GM12878 (cell line): ENCODE results near the gene RRP1B. TPM values are rescaled to one million over a fixed set of nuclear protein-coding genes. Genes with fewer than 3 reads are reported as not detected.

Experiments used
- ATAC-seq: fragments of 200-7000 bp; cut with Tn5 transposase; 3 replicates; pipeline ENCODE4 v1.9.1; 2020; ENCODE audit warnings: mild to moderate bottlenecking, moderate library complexity
- BruUV-seq: library from RNA; stranded (reverse); fragments of 400-500 nt; replicated peaks from 2 replicates; lab custom pipeline; 2021; lab: Mats Ljungman, UMichigan
- CTCF ChIA-PET: fragments of 300-600 bp; sonication (Branson Sonifier 250); formaldehyde crosslinking; extraction: SDS; loops from one replicate; lab custom pipeline; 2021; ENCODE audit warnings: inconsistent platforms; lab: Yijun Ruan, JAX
- POLR2A ChIA-PET: fragments of 350-600 bp; formaldehyde crosslinking; extraction: SDS; loops from one replicate; lab custom pipeline; 2021; ENCODE audit warnings: inconsistent platforms; lab: Charles Lee
- RAD21 ChIA-PET: fragments of 300-600 bp; sonication (Branson Sonifier 250); formaldehyde crosslinking; loops from one replicate; lab custom pipeline; 2023; ENCODE audit warnings: antibody characterized with exemption; ENCODE audit not compliant: unreplicated experiment; lab: Charles Lee
- SMC1A ChIA-PET: fragments of 300-600 bp; sonication (Branson Sonifier 250); formaldehyde crosslinking; loops from one replicate; lab custom pipeline; 2023; ENCODE audit not compliant: unreplicated experiment, uncharacterized antibody; lab: Charles Lee
- DNase-seq: peaks from one replicate; pipeline ENCODE4 v3.0.0-alpha.2; 2011; ENCODE audit warnings: low read depth, low spot score
- FAIRE-seq: peaks from 3 replicates; lab custom pipeline; 2011; peaks lifted over from hg19 to GRCh38; lab: Jason Lieb, UNC
- H2AFZ ChIP-seq: 2 replicates; pipeline ENCODE4 v1.6.0; 2011; ENCODE audit warnings: low read depth, low read length, control low read depth; ENCODE audit not compliant: control insufficient read depth
- H3K27ac ChIP-seq: 2 replicates; pipeline ENCODE4 v1.5.1; 2011; ENCODE audit warnings: control low read depth; ENCODE audit not compliant: control insufficient read depth, insufficient read depth
- H3K27me3 ChIP-seq, 2 experiments: replicated peaks in 1 of 2; 2 replicates each; pipeline versions ENCODE4 v1.6.0 to v1.6.1; 2011; ENCODE audit warnings: low read length in 1 of 2; ENCODE audit not compliant: control insufficient read depth in 2 of 2, insufficient read depth in 2 of 2
- H3K36me3 ChIP-seq, 2 experiments: 2 replicates each; pipeline ENCODE4 v1.5.1; 2011; ENCODE audit warnings: low read length in 1 of 2; ENCODE audit not compliant: control insufficient read depth in 2 of 2, insufficient read depth in 2 of 2
- H3K4me1 ChIP-seq: 2 replicates; pipeline ENCODE4 v1.6.1; 2011; ENCODE audit warnings: mild to moderate bottlenecking, low read length, moderate library complexity, mixed read lengths; ENCODE audit not compliant: control insufficient read depth, insufficient read depth
- H3K4me2 ChIP-seq: 2 replicates; pipeline ENCODE4 v1.6.0; 2011; ENCODE audit warnings: control low read depth; ENCODE audit not compliant: control insufficient read depth, insufficient read depth
- H3K4me3 ChIP-seq: fragments of 200-600 bp; sonication (generic); 2 replicates; pipeline ENCODE4 v1.5.1; 2016
- H3K79me2 ChIP-seq: 2 replicates; pipeline ENCODE4 v1.6.0; 2011; ENCODE audit warnings: low read length; ENCODE audit not compliant: control insufficient read depth, insufficient read depth
- H3K9ac ChIP-seq: 2 replicates; pipeline ENCODE4 v1.8.0; 2011; ENCODE audit warnings: low read length, control low read depth, mixed read lengths; ENCODE audit not compliant: control insufficient read depth, insufficient read depth
- H3K9me3 ChIP-seq: replicated peaks from 3 replicates; pipeline ENCODE4 v1.5.1; 2011; ENCODE audit warnings: mild to moderate bottlenecking, low read length; ENCODE audit not compliant: control insufficient read depth, insufficient read depth
- H4K20me1 ChIP-seq: 2 replicates; pipeline ENCODE4 v1.6.0; 2011; ENCODE audit not compliant: control insufficient read depth, insufficient read depth
- BCL11A ChIP-seq: IDR thresholded peaks from 2 replicates; pipeline ENCODE4 v1.6.1; 2011; ENCODE audit warnings: low read depth, low read length
- BCL3 ChIP-seq: IDR thresholded peaks from 2 replicates; pipeline ENCODE4 v1.6.1; 2011; ENCODE audit warnings: borderline replicate concordance, low read depth, mild to moderate bottlenecking, moderate library complexity, low read length; ENCODE audit not compliant: insufficient read depth, poor library complexity, severe bottlenecking
- IKZF1 ChIP-seq: fragments of 450-650 bp; conservative IDR thresholded peaks from 2 replicates; pipeline ENCODE4 v1.6.1; 2017; ENCODE audit warnings: antibody characterized with exemption, mild to moderate bottlenecking
- IKZF2 ChIP-seq, 2 experiments: fragments of 450-650 bp; IDR thresholded peaks; 2 replicates each; pipeline ENCODE4 v1.6.1; 2017; ENCODE audit warnings: mild to moderate bottlenecking in 2 of 2, moderate library complexity in 2 of 2
- MLLT1 ChIP-seq: fragments of 450-650 bp; IDR thresholded peaks from 2 replicates; pipeline ENCODE4 v1.6.1; 2016; ENCODE audit warnings: mild to moderate bottlenecking
- PRDM15 ChIP-seq: fragments of 450-650 bp; formaldehyde crosslinking; IDR thresholded peaks from 2 replicates; pipeline ENCODE4 v1.4.0; 2020; ENCODE audit warnings: mild to moderate bottlenecking, moderate library complexity
- SMAD1 ChIP-seq: fragments of 450-650 bp; IDR thresholded peaks from 2 replicates; pipeline ENCODE4 v1.6.1; 2018; ENCODE audit warnings: mild to moderate bottlenecking, low read depth; ENCODE audit not compliant: partially characterized antibody
- SMAD5 ChIP-seq: IDR thresholded peaks from 2 replicates; pipeline ENCODE4 v1.6.1; 2016; ENCODE audit warnings: antibody characterized with exemption, low read depth
- STAT1 ChIP-seq: fragments of 450-650 bp; conservative IDR thresholded peaks from 2 replicates; pipeline ENCODE4 v1.6.1; 2014; ENCODE audit warnings: antibody characterized with exemption, mild to moderate bottlenecking
- USF1 ChIP-seq: IDR thresholded peaks from 2 replicates; pipeline ENCODE4 v1.6.1; 2011; ENCODE audit warnings: borderline replicate concordance, low read depth, mild to moderate bottlenecking, moderate library complexity, mixed read lengths, low read length; ENCODE audit not compliant: insufficient read depth; ENCODE audit errors: extremely low read length
- ZNF384 ChIP-seq: IDR thresholded peaks from 2 replicates; pipeline ENCODE4 v1.6.1; 2012; ENCODE audit warnings: low read depth, mild to moderate bottlenecking, low read length, improper control_type of control experiment, borderline replicate concordance
- WGBS: methylation state at CpG from one replicate; pipeline ENCODE4 v1.1.6; 2016; ENCODE audit warnings: low lambda C conversion rate; ENCODE audit not compliant: insufficient replicate concordance, insufficient coverage; ENCODE audit errors: missing lambda C conversion rate; 5-methylcytosine and 5-hydroxymethylcytosine counted together
- in situ Hi-C: fragments of 300-500 bp; cut with MboI; formaldehyde crosslinking; loops from 9 replicates; pipeline ENCODE4 v1.14.3; 2018; ENCODE audit warnings: mixed read lengths
- intact Hi-C: fragments of 100-400 bp; cut with micrococcal nuclease; formaldehyde crosslinking; loops from one replicate; pipeline ENCODE4 v1.14.2; 2022; ENCODE audit not compliant: unreplicated experiment
- polyA plus RNA-seq, 11 experiments: library from polyadenylated mRNA; depleted of rRNA in 4 of 11; unstranded in 6 of 11; stranded (reverse) in 5 of 11; fragments of >200 nt; fragmentation: Nextera tagmentation in 4 of 11; fragmentation: Illumina TruSeq in 1 of 11; extraction: Ambion mirVana in 4 of 11; extraction: Trizol in 1 of 11; gene quantifications; 1 replicate in 1 of 11; 2 replicates in 10 of 11; pipeline versions ENCODE4 v1.2.1 to v1.2.3, GENCODE V29; 2011 to 2016; ENCODE audit warnings: inconsistent platforms in 2 of 11, missing spikeins in 2 of 11, low read depth in 1 of 11
- total RNA-seq, 4 experiments: library from RNA; depleted of rRNA in 3 of 4; stranded (reverse); fragments of >200 nt in 3 of 4; fragmentation: Illumina TruSeq in 1 of 4; extraction: Trizol in 1 of 4; gene quantifications; 2 replicates each; pipeline versions ENCODE4 v1.2.1 to v1.2.3, GENCODE V29; 2013 to 2021

The RRP1B gene
- total and polyA plus RNA-seq, 10 of the 15 experiments (the other 5 are each of a cell fraction or from before 2014, with no cell fraction given): 8.1 to 57.4 (median 38.1) TPM

GRCh38 chr21:43721206-43721605 lies 61.8 kb downstream of the RRP1B start:
- no peak for TF ChIP-seq IKZF1
- no peak for TF ChIP-seq PRDM15 (CRISPR knock-in tag)
- no peak for TF ChIP-seq USF1
- TF ChIP-seq BCL11A: no peak
- no peak for TF ChIP-seq ZNF384
- TF ChIP-seq SMAD1: no peak
- no peak for TF ChIP-seq STAT1
- no peak for TF ChIP-seq SMAD5
- TF ChIP-seq MLLT1: no peak
- no peak for TF ChIP-seq BCL3
- TF ChIP-seq IKZF2 (IDR thresholded peaks at IDR 0.05): no peak
- TF ChIP-seq, all 136 proteins: peak for 0
- DNase-seq (no peak), FAIRE-seq (no peak), ATAC-seq (no peak)
- BruUV-seq: no TSS peak
- H3K27me3 ChIP-seq: no peaks in the 10 kb centered on the region
- intact Hi-C loops (no loop called here), in situ Hi-C loops (no loop called here)
- ChIA-PET POLR2A (interaction anchor here (0.7 to 1.2 kb wide), 2 partner anchors 59 to 61 kb away, joined by 3 to 4 read pairs; no protein-coding TSS in a partner anchor), CTCF (interaction anchor here (1.1 to 1.6 kb wide), 2 partner anchors 18 to 1185 kb away, joined by 3 to 4 read pairs; no protein-coding TSS in a partner anchor), SMC1A (interaction anchor here (0.6 to 1.3 kb wide), 3 partner anchors 9 to 364 kb away, joined by 3 to 4 read pairs (median 4); no protein-coding TSS in a partner anchor), RAD21 (no interaction called here)
- H4K20me1 ChIP-seq: peaks cover 11% of the 10 kb centered on the region
- peak overlapping the region; percentile 99 for H3K4me2 ChIP-seq
- peaks cover 59% of the 10 kb centered on the region for H3K4me1 ChIP-seq
- no peaks in the 10 kb centered on the region for H3K9me3 ChIP-seq
- H3K36me3 ChIP-seq: peaks cover 4 to 6% of the 10 kb centered on the region in 2 experiments; a peak in 3 of 4 replicates
- H3K79me2 ChIP-seq: peaks cover 56% of the 10 kb centered on the region
- H3K27ac ChIP-seq: no peak overlapping the region
- H2AFZ ChIP-seq: no peak overlapping the region
- H3K4me3 ChIP-seq: peak overlapping the region; percentile 88; the same call in 1 of the 2 replicates
- 86% methylated on average over 4 of the region's 4 CpGs for WGBS
- H3K9ac ChIP-seq: no peak overlapping the region
